Effector memory CD8-positive, alpha-beta T cell (primary cell): Measurements from ENCODE around the gene RFT1.
"Not testable (repeated sequence)": the region's sequence is repeated elsewhere in the genome, so short reads cannot be mapped to it uniquely, and the experiment has no call there.

Experiments used
- ATAC-seq: fragments of 150-1000 bp; cut with Tn5 transposase; replicated peaks from 2 replicates; pipeline ENCODE4 v1.10.0; 2021; ENCODE audit warnings: mild to moderate bottlenecking, moderate library complexity
- DNase-seq, 3 experiments: peaks; one replicate each; pipeline ENCODE4 v3.0.0; 2021
- H3K27ac Mint-ChIP-seq, 2 donors: one replicate each; pipeline ENCODE4 v1.8.0; 2022; ENCODE audit warnings: mild to moderate bottlenecking in 2 of 2, mixed read lengths in 2 of 2, moderate library complexity in 2 of 2
- H3K27me3 Mint-ChIP-seq, 2 donors: one replicate each; pipeline ENCODE4 v1.8.0; 2022; ENCODE audit warnings: mixed read lengths in 2 of 2
- H3K36me3 Mint-ChIP-seq: one replicate; pipeline ENCODE4 v1.8.0; 2022; ENCODE audit warnings: mild to moderate bottlenecking, moderate library complexity, mixed read lengths; ENCODE audit not compliant: insufficient read depth
- H3K4me1 Mint-ChIP-seq, 2 donors: one replicate each; pipeline ENCODE4 v1.8.0; 2022; ENCODE audit warnings: low read depth in 2 of 2, mixed read lengths in 2 of 2
- H3K4me3 Mint-ChIP-seq, 2 donors: one replicate each; pipeline ENCODE4 v1.8.0; 2022; ENCODE audit warnings: mild to moderate bottlenecking in 2 of 2, mixed read lengths in 2 of 2, moderate library complexity in 2 of 2
- H3K9me3 Mint-ChIP-seq, 2 donors: one replicate each; pipeline ENCODE4 v1.8.0; 2022; ENCODE audit warnings: mixed read lengths in 2 of 2

The RFT1 gene

GRCh38 chr3:53159156-53160060 is 29.2 kb upstream of the RFT1 start:
- Mint-ChIP-seq H3K9me3 (no peaks in the 10 kb centered on the region), H3K36me3 (peaks cover 9% of the 10 kb centered on the region), H3K4me1 (peaks cover 22 to 24% of the 10 kb centered on the region in 2 donors), H3K27ac (peak overlapping the region in 1 of 2 donors; percentile 84), H3K27me3 (peaks cover 0 to 35% of the 10 kb centered on the region in 2 donors), H3K4me3 (peak overlapping the region in 1 of 2 donors; percentile 91)
- DNase-seq (no peak), ATAC-seq (no peak)

- H3K27ac Mint-ChIP-seq = no peak overlapping the region
- no peak for ATAC-seq
- peaks cover 22 to 24% of the 10 kb centered on the region in 2 donors for H3K4me1 Mint-ChIP-seq
- no peak overlapping the region for H3K4me3 Mint-ChIP-seq
- DNase-seq = no peak
- H3K36me3 Mint-ChIP-seq = peaks cover 9% of the 10 kb centered on the region
- peaks cover 2 to 42% of the 10 kb centered on the region in 2 donors for H3K27me3 Mint-ChIP-seq
- no peaks in the 10 kb centered on the region for H3K9me3 Mint-ChIP-seq
Measured at GRCh38 chr3:53158765-53159155, 28.5 kb upstream of the RFT1 start.

- H3K27ac Mint-ChIP-seq = no peak overlapping the region
- peaks cover 7% of the 10 kb centered on the region for H3K36me3 Mint-ChIP-seq
- H3K4me3 Mint-ChIP-seq = no peak overlapping the region
- no peaks in the 10 kb centered on the region for H3K9me3 Mint-ChIP-seq
- H3K4me1 Mint-ChIP-seq = peaks cover 17 to 18% of the 10 kb centered on the region in 2 donors
- peaks cover 8 to 49% of the 10 kb centered on the region in 2 donors for H3K27me3 Mint-ChIP-seq
- ATAC-seq (no peak), DNase-seq (no peak)
Measured at GRCh38 chr3:53157974-53158580, 27.8 kb upstream of the RFT1 start.

GRCh38 chr3:53156368-53156834 is 26.2 kb upstream of the RFT1 start:
- ATAC-seq = no peak
- peaks cover 12 to 59% of the 10 kb centered on the region in 2 donors for H3K27me3 Mint-ChIP-seq
- H3K9me3 Mint-ChIP-seq = no peaks in the 10 kb centered on the region
- H3K4me1 Mint-ChIP-seq = peaks cover 8% of the 10 kb centered on the region in 2 donors
- DNase-seq = no peak
- no peaks in the 10 kb centered on the region for H3K36me3 Mint-ChIP-seq
- H3K4me3 Mint-ChIP-seq = no peak overlapping the region
- peak overlapping the region in 1 of 2 donors; percentile 38 for H3K27ac Mint-ChIP-seq

- Mint-ChIP-seq H3K27me3 (peaks cover 12 to 59% of the 10 kb centered on the region in 2 donors), H3K27ac (no peak overlapping the region)
Measured at GRCh38 chr3:53155760-53156159, 25.5 kb upstream of the RFT1 start.

GRCh38 chr3:53154881-53155285 is 24.6 kb upstream of the RFT1 start:
- H3K27me3 Mint-ChIP-seq = peaks cover 12 to 59% of the 10 kb centered on the region in 2 donors
- DNase-seq = no peak

More at GRCh38 chr3:53155760-53156159, 25.5 kb upstream of the RFT1 start:
- ATAC-seq = no peak
- Mint-ChIP-seq H3K36me3 (no peaks in the 10 kb centered on the region), H3K4me1 (peaks cover 8% of the 10 kb centered on the region in 2 donors), H3K9me3 (no peaks in the 10 kb centered on the region), H3K4me3 (no peak overlapping the region)
- no peak for DNase-seq

GRCh38 chr3:53153980-53154379 is 23.7 kb upstream of the RFT1 start:
- H3K36me3 Mint-ChIP-seq = no peaks in the 10 kb centered on the region
- H3K27ac Mint-ChIP-seq = no peak overlapping the region
- no peak for ATAC-seq
- DNase-seq = no peak
- no peaks in the 10 kb centered on the region for H3K4me1 Mint-ChIP-seq
- no peaks in the 10 kb centered on the region for H3K9me3 Mint-ChIP-seq
- peaks cover 12 to 59% of the 10 kb centered on the region in 2 donors for H3K27me3 Mint-ChIP-seq
- no peak overlapping the region for H3K4me3 Mint-ChIP-seq

More at GRCh38 chr3:53154881-53155285, 24.6 kb upstream of the RFT1 start:
- ATAC-seq = no peak
- Mint-ChIP-seq H3K27ac (no peak overlapping the region), H3K9me3 (no peaks in the 10 kb centered on the region), H3K4me3 (no peak overlapping the region), H3K4me1 (peaks cover under 1% of the 10 kb centered on the region in 2 donors), H3K36me3 (no peaks in the 10 kb centered on the region)

GRCh38 chr3:53153264-53153823 is 23.1 kb upstream of the RFT1 start:
- no peak overlapping the region for H3K27ac Mint-ChIP-seq
- no peaks in the 10 kb centered on the region for H3K9me3 Mint-ChIP-seq
- peaks cover 12 to 59% of the 10 kb centered on the region in 2 donors for H3K27me3 Mint-ChIP-seq
- ATAC-seq (no peak), DNase-seq (no peak)
- H3K36me3 Mint-ChIP-seq = no peaks in the 10 kb centered on the region
- H3K4me1 Mint-ChIP-seq = no peaks in the 10 kb centered on the region
- H3K4me3 Mint-ChIP-seq = no peak overlapping the region

GRCh38 chr3:53151870-53152660 is 21.8 kb upstream of the RFT1 start:
- no peak for ATAC-seq
- no peak overlapping the region for H3K4me3 Mint-ChIP-seq
- no peaks in the 10 kb centered on the region for H3K36me3 Mint-ChIP-seq
- no peaks in the 10 kb centered on the region for H3K4me1 Mint-ChIP-seq
- H3K27ac Mint-ChIP-seq = no peak overlapping the region
- no peak for DNase-seq
- H3K27me3 Mint-ChIP-seq = peaks cover 12 to 51% of the 10 kb centered on the region in 2 donors
- H3K9me3 Mint-ChIP-seq = no peaks in the 10 kb centered on the region

GRCh38 chr3:53151465-53151864 is 21.2 kb upstream of the RFT1 start:
- DNase-seq = no peak
- Mint-ChIP-seq H3K4me3 (no peak overlapping the region), H3K36me3 (no peaks in the 10 kb centered on the region), H3K27ac (no peak overlapping the region), H3K27me3 (peaks cover 12 to 45% of the 10 kb centered on the region in 2 donors), H3K9me3 (no peaks in the 10 kb centered on the region), H3K4me1 (no peaks in the 10 kb centered on the region)
- ATAC-seq = no peak

GRCh38 chr3:53151086-53151438 is 20.8 kb upstream of the RFT1 start:
- not testable (repeated sequence) for H3K27ac Mint-ChIP-seq, H3K4me1 Mint-ChIP-seq, H3K4me3 Mint-ChIP-seq, ATAC-seq, H3K9me3 Mint-ChIP-seq, H3K36me3 Mint-ChIP-seq, DNase-seq
- H3K27me3 Mint-ChIP-seq = peaks cover 12 to 41% of the 10 kb centered on the region in 2 donors

- no peak for DNase-seq
- no peak for ATAC-seq
- Mint-ChIP-seq H3K27me3 (peaks cover 12 to 35% of the 10 kb centered on the region in 2 donors), H3K27ac (no peak overlapping the region), H3K36me3 (no peaks in the 10 kb centered on the region), H3K4me1 (no peaks in the 10 kb centered on the region), H3K9me3 (no peaks in the 10 kb centered on the region), H3K4me3 (no peak overlapping the region)
Measured at GRCh38 chr3:53150247-53151085, 20.2 kb upstream of the RFT1 start.
